ENCODE measurements around the gene CLEC4D. TPM values are rescaled to one million over a fixed set of nuclear protein-coding genes. Genes with fewer than 3 reads are reported as not detected.

Gene CLEC4D
- total RNA-seq, 1 experiment from 2014 or later: not detected

DNA sequence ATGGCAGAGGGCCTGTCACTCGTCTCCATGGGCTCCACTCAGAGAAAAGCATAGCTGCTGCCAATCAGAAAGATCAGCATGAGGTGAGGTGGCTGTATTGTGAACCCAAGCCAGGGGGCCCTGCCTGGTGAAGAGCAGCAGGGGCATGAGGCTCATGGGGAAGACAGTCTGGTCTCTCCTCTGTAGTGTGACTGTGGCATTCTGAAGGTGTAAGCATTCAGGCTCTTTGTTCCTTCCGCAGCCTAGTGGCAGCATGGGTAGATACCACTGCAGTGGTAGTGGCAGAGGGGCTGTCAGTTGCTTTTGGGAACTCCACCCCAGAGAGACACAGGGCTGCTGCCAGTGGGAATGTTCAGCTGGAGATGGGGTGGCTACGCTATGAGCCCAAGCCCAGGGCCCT lies 5.1 kb upstream of the CLEC4D start:
- BruUV-seq (replicated peaks): no TSS peak
- Histone ChIP-seq H3K4me3 (ENCODE audit: low read depth in 2 of 2, low read length in 2 of 2) (no peak overlapping the region), H3K27ac (ENCODE audit: low read length) (no peak overlapping the region), H3K4me1 (ENCODE audit: control insufficient read depth, insufficient read depth, low read length) (no peaks in the 10 kb centered on the region), H3K9me3 (ENCODE audit: control insufficient read depth, insufficient read depth, low read depth, low read length) (no peaks in the 10 kb centered on the region), H3K36me3 (ENCODE audit: control insufficient read depth, insufficient read depth, low read length) (no peaks in the 10 kb centered on the region), H3K27me3 (ENCODE audit: control insufficient read depth, insufficient read depth, low read length) (no peaks in the 10 kb centered on the region)
- ATAC-seq (no peak), DNase-seq (ENCODE audit: low read depth, low spot score) (no peak)
- ChIA-PET CTCF (no interaction called here), POLR2A (no interaction called here)
- intact Hi-C loops (cut with micrococcal nuclease; ENCODE audit: unreplicated experiment) (no loop called here), in situ Hi-C loops (cut with HindIII; ENCODE audit: low pct_unique_long_range_greater_than_20kb, low sequenced_read_pairs) (no loop called here)
- TF ChIP-seq REST (IDR thresholded peaks at IDR 0.05; ENCODE audit: insufficient read depth in 1 of 2, low read depth in 2 of 2, low read length in 1 of 2) (no peak), TCF7L2 (IDR thresholded peaks at IDR 0.05; ENCODE audit: low read depth, low read length) (no peak), POLR2AphosphoS5 (IDR thresholded peaks at IDR 0.05; ENCODE audit: low read depth, low read length) (no peak), SIN3A (IDR thresholded peaks at IDR 0.05; ENCODE audit: borderline replicate concordance, insufficient read depth, low read depth, low read length) (no peak)
- TF ChIP-seq, protein P1, sequence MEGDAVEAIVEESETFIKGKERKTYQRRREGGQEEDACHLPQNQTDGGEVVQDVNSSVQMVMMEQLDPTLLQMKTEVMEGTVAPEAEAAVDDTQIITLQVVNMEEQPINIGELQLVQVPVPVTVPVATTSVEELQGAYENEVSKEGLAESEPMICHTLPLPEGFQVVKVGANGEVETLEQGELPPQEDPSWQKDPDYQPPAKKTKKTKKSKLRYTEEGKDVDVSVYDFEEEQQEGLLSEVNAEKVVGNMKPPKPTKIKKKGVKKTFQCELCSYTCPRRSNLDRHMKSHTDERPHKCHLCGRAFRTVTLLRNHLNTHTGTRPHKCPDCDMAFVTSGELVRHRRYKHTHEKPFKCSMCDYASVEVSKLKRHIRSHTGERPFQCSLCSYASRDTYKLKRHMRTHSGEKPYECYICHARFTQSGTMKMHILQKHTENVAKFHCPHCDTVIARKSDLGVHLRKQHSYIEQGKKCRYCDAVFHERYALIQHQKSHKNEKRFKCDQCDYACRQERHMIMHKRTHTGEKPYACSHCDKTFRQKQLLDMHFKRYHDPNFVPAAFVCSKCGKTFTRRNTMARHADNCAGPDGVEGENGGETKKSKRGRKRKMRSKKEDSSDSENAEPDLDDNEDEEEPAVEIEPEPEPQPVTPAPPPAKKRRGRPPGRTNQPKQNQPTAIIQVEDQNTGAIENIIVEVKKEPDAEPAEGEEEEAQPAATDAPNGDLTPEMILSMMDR (IDR thresholded peaks at IDR 0.05): no peak

DNA sequence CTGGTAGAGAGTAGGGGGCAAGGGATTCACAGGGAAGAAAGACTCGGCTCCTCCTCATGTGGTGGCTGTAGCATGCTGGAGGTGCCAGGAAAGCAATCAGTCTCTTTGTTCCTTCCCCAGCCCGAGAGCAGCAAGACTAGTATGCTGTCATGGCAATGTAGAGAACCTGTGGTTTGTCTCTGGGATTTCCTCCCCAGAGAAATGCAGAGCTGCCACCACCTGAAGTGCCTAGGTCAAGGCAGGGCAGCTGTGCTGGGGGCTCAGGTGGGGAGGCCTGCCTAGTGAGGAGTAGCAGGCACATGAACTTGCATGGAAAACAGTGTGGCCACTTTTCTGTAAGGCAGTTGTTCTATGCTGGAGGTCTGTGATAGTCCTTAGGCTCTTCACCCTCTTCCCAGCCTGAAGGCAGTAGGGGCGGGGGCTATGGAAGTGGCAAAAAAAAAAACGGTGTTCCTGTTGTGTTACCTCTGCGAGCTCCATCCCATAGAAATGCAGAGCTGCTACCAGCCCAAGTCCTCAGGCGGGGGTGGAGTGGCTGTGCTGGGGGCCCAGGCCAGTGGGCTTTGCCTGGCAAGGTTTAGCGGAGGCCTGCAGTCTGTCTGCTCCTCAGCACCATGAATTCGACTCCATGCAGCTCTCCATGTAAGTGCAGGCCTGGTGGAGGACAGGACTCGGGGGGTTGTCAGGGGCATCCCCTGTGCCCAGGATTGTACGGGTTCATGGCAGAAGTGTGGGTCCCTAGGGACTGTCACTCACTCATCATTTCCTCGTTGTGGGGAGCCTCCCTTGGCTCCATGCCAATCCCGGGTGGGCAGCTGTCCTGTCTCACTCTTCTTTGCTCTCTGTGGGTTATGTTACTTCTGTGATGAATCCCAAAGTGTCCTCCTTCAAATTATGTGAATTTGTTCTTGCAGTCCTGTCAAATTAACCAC lies 4.1 kb upstream of the CLEC4D start:
- ChIA-PET POLR2A (no interaction called here), CTCF (no interaction called here)
- no TSS peak for BruUV-seq (replicated peaks)
- no peaks in the 10 kb centered on the region for H3K27me3 ChIP-seq (ENCODE audit: control insufficient read depth, insufficient read depth, low read length)
- TF ChIP-seq, protein P1 (IDR thresholded peaks at IDR 0.05): no peak
- no peak for TF ChIP-seq REST (IDR thresholded peaks at IDR 0.05; ENCODE audit: insufficient read depth in 1 of 2, low read depth in 2 of 2, low read length in 1 of 2)
- no peak for TF ChIP-seq SIN3A (IDR thresholded peaks at IDR 0.05; ENCODE audit: borderline replicate concordance, insufficient read depth, low read depth, low read length)
- TF ChIP-seq POLR2AphosphoS5 (IDR thresholded peaks at IDR 0.05; ENCODE audit: low read depth, low read length): no peak
- no peak for TF ChIP-seq TCF7L2 (IDR thresholded peaks at IDR 0.05; ENCODE audit: low read depth, low read length)
- H3K4me3 ChIP-seq (ENCODE audit: low read depth in 2 of 2, low read length in 2 of 2): no peak overlapping the region
- intact Hi-C loops (cut with micrococcal nuclease; ENCODE audit: unreplicated experiment) (no loop called here), in situ Hi-C loops (cut with HindIII; ENCODE audit: low pct_unique_long_range_greater_than_20kb, low sequenced_read_pairs) (no loop called here)
- no peaks in the 10 kb centered on the region for H3K9me3 ChIP-seq (ENCODE audit: control insufficient read depth, insufficient read depth, low read depth, low read length)
- no peaks in the 10 kb centered on the region for H3K4me1 ChIP-seq (ENCODE audit: control insufficient read depth, insufficient read depth, low read length)
- H3K36me3 ChIP-seq (ENCODE audit: control insufficient read depth, insufficient read depth, low read length): no peaks in the 10 kb centered on the region
- no peak overlapping the region for H3K27ac ChIP-seq (ENCODE audit: low read length)
- ATAC-seq: no peak
- DNase-seq (ENCODE audit: low read depth, low spot score): no peak

Measured in Panc1 (cell line).